Thoracic aorta (tissue), 2 donors: ENCODE measurements around the gene PSTK. TPM values are rescaled to one million over a fixed set of nuclear protein-coding genes. Genes with fewer than 3 reads are reported as not detected.

Source experiments
- ATAC-seq: fragments of 150-250 bp; one replicate; pipeline ENCODE4 v1.8.0; 2017; ENCODE audit warnings: low read depth; ENCODE audit not compliant: insufficient number of reproducible peaks, low FRiP score
- DNase-seq: peaks from one replicate; pipeline ENCODE4 v3.0.0-alpha.2; 2020; ENCODE audit warnings: low spot score
- H3K27ac ChIP-seq, 2 donors: fragments of 200-600 bp; sonication (generic); 1 replicate in 1 of 2; 2 replicates in 1 of 2; pipeline ENCODE4 v1.5.1; 2016; ENCODE audit warnings: mild to moderate bottlenecking in 2 of 2, moderate library complexity in 2 of 2
- H3K27me3 ChIP-seq: fragments of 200-600 bp; sonication (generic); replicated peaks from 2 replicates; pipeline ENCODE4 v1.6.0; 2016; ENCODE audit warnings: mild to moderate bottlenecking; ENCODE audit not compliant: insufficient read depth
- H3K36me3 ChIP-seq: fragments of 200-600 bp; sonication (generic); one replicate; pipeline ENCODE4 v1.5.1; 2016
- H3K4me1 ChIP-seq, 2 donors: fragments of 200-600 bp; sonication (generic); 1 replicate in 1 of 2; 2 replicates in 1 of 2; pipeline versions ENCODE4 v1.5.1 to v1.6.0; 2016; ENCODE audit warnings: low read depth in 2 of 2, mild to moderate bottlenecking in 1 of 2; ENCODE audit not compliant: control insufficient read depth in 1 of 2
- H3K4me3 ChIP-seq: fragments of 200-600 bp; sonication (generic); 2 replicates; pipeline ENCODE4 v1.5.1; 2016; ENCODE audit warnings: mild to moderate bottlenecking
- H3K9me3 ChIP-seq: fragments of 200-600 bp; sonication (generic); 2 replicates; pipeline ENCODE4 v1.5.1; 2016
- CTCF ChIP-seq: fragments of 200-600 bp; sonication (generic); IDR thresholded peaks from one replicate; pipeline ENCODE4 v1.5.1; 2019; ENCODE audit warnings: antibody characterized with exemption
- total RNA-seq, 2 donors: library from RNA; depleted of rRNA; stranded (reverse); fragments of >200 nt; gene quantifications; one replicate each; pipeline versions ENCODE4 v1.1.0 to v1.2.3, GENCODE V29; 2016

PSTK gene
- total RNA-seq, 2 donors from 2014 or later = 0.95 to 1.1 TPM

DNA sequence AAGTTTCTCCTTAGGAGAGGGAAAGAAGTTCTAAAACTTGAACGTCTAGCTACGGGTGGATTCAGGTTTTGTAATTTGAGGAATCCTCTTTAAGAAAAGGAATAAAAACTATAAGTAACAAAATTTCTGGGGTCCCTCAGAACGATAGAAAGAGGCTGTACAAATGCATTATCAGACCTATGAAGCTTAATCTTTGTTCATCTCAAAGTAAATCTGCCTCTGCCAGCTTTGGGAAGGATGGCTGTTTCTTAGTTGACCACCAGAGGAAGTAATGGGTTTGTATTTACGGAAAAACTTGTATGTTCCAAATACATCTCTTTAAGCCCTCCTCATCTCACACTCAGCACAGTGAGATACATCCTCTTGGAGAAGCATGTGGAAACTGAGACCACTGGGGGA is 864 bp downstream of the PSTK start:
- TF ChIP-seq CTCF = peak; percentile 54
- DNase-seq (no peak), ATAC-seq (no peak)
- Histone ChIP-seq H3K36me3 (no peaks in the 10 kb centered on the region), H3K27ac (no peak overlapping the region), H3K4me3 (peak overlapping the region; percentile 95), H3K4me1 (peaks cover 5 to 8% of the 10 kb centered on the region in 2 donors), H3K27me3 (no peaks in the 10 kb centered on the region), H3K9me3 (no peaks in the 10 kb centered on the region)

- Histone ChIP-seq H3K36me3 (no peaks in the 10 kb centered on the region), H3K27me3 (no peaks in the 10 kb centered on the region), H3K9me3 (no peaks in the 10 kb centered on the region), H3K27ac (no peak overlapping the region), H3K4me3 (no peak overlapping the region), H3K4me1 (peaks cover 5 to 8% of the 10 kb centered on the region in 2 donors)
- ATAC-seq (no peak), DNase-seq (no peak)
- no peak for TF ChIP-seq CTCF
These were observed 3.7 kb downstream of the PSTK start for GRCh38 chr10:122983898-122984297.

GRCh38 chr10:122984708-122985107 is 4.5 kb downstream of the PSTK start:
- no peak for ATAC-seq
- no peaks in the 10 kb centered on the region for H3K27me3 ChIP-seq

DNA sequence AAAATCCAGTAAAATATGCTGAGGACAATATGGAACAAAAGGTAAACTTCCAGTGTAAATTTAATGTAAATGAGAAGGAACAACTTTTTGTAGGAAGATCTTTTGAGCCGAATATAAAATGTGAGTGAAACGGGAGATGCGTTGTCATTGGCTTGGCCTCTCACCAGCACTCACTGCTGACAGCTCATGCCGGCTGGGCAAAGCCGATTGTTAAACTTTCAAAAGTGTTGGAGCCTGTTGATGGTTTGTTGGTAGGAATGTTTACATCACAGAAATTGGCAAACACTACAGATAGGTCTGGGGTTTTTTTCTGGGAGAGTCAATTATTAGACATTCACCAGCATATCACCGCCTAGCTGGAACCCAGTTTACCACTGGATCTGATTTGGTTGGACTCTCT is 6.1 kb downstream of the PSTK start:
- Histone ChIP-seq H3K36me3 (no peaks in the 10 kb centered on the region), H3K9me3 (no peaks in the 10 kb centered on the region), H3K4me1 (no peaks in the 10 kb centered on the region), H3K27me3 (no peaks in the 10 kb centered on the region), H3K4me3 (no peak overlapping the region), H3K27ac (no peak overlapping the region)
- TF ChIP-seq CTCF = no peak
- ATAC-seq = no peak
- DNase-seq = no peak

More at GRCh38 chr10:122984708-122985107, 4.5 kb downstream of the PSTK start:
- TF ChIP-seq CTCF = no peak
- H3K9me3 ChIP-seq = no peaks in the 10 kb centered on the region
- peaks cover 2 to 4% of the 10 kb centered on the region in 2 donors for H3K4me1 ChIP-seq
- H3K4me3 ChIP-seq = no peak overlapping the region
- H3K36me3 ChIP-seq = no peaks in the 10 kb centered on the region
- no peak for DNase-seq
- no peak overlapping the region for H3K27ac ChIP-seq

DNA sequence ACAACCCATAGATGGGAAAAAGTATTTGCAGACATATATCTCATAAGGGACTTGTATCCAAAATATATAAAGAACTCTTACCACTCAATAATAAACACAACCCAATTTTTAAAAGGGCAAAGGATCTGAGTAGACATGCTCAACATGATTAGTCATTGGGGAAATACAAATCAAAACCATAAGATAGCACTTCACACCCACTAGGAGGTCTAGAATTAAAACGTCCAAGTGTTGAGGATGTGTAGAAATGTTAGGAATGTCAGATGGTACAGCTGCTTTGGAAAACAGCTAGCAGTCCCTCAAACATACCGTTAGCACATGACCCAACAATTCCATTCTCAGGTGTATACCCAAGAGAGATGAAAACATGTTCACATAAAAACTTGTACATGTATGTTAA is 8.3 kb downstream of the PSTK start:
- no peaks in the 10 kb centered on the region for H3K27me3 ChIP-seq
- no peak overlapping the region for H3K4me3 ChIP-seq
- no peak overlapping the region for H3K27ac ChIP-seq
- no peak for ATAC-seq
- H3K4me1 ChIP-seq = no peaks in the 10 kb centered on the region
- TF ChIP-seq CTCF = no peak
- H3K9me3 ChIP-seq = no peaks in the 10 kb centered on the region
- DNase-seq = no peak
- no peaks in the 10 kb centered on the region for H3K36me3 ChIP-seq
